A549 (cell line): ENCODE data around the gene MPHOSPH9. TPM values are rescaled to one million over a fixed set of nuclear protein-coding genes. Genes with fewer than 3 reads are reported as not detected.
"Not testable (repeated sequence)": the region's sequence is repeated elsewhere in the genome, so short reads cannot be mapped to it uniquely, and the experiment has no call there.

Experiments used
- ATAC-seq, 2 experiments: fragments of 200-7000 bp in 1 of 2; fragments of >200 bp in 1 of 2; cut with Nextera tagmentation in 1 of 2; cut with Tn5 transposase in 1 of 2; 3 replicates each; pipeline versions ENCODE4 v1.8.0 to v1.9.1; 2018 to 2020; ENCODE audit warnings: mild to moderate bottlenecking in 1 of 2, moderate library complexity in 1 of 2
- CTCF ChIA-PET: fragments of 300-600 bp; sonication (Branson Sonifier 250); formaldehyde crosslinking; extraction: SDS; loops from one replicate; lab custom pipeline; 2021; ENCODE audit warnings: antibody characterized with exemption, inconsistent platforms; lab: Yijun Ruan, JAX
- POLR2A ChIA-PET: fragments of 350-600 bp; formaldehyde crosslinking; extraction: SDS; loops from one replicate; lab custom pipeline; 2021; ENCODE audit warnings: antibody characterized with exemption, inconsistent platforms; lab: Yijun Ruan, JAX
- DNase-seq, 2 experiments: peaks; one replicate each; pipeline versions ENCODE4 v3.0.0 to v3.0.0-alpha.2; 2011 to 2016; ENCODE audit warnings: low read depth in 1 of 2, low spot score in 1 of 2
- FAIRE-seq: peaks from 2 replicates; lab custom pipeline; 2011; peaks lifted over from hg19 to GRCh38; lab: Jason Lieb, UNC
- H3K27ac ChIP-seq, 2 experiments: fragments of >200 bp; sonication (Bioruptor Twin); formaldehyde crosslinking; 3 replicates each; pipeline ENCODE4 v1.5.1; 2016 to 2017
- H3K4me1 ChIP-seq: fragments of >200 bp; sonication (Bioruptor Twin); formaldehyde crosslinking; 3 replicates; pipeline ENCODE4 v1.6.1; 2016
- H3K4me2 ChIP-seq: fragments of >200 bp; sonication (Bioruptor Twin); formaldehyde crosslinking; 3 replicates; pipeline ENCODE4 v1.6.1; 2016
- H3K4me3 ChIP-seq: fragments of >200 bp; sonication (Bioruptor Twin); formaldehyde crosslinking; 3 replicates; pipeline ENCODE4 v1.5.1; 2016
- H3K9me3 ChIP-seq: fragments of >200 bp; sonication (Bioruptor Twin); formaldehyde crosslinking; 3 replicates; pipeline ENCODE4 v1.6.1; 2016
- ATOH8 ChIP-seq: fragments of 250-450 bp; sonication (Bioruptor Pico); IDR thresholded peaks from 2 replicates; pipeline ENCODE4 v1.5.0; 2020; ENCODE audit warnings: low read depth, mild to moderate bottlenecking, moderate library complexity
- BHLHE40 ChIP-seq: IDR thresholded peaks from 2 replicates; pipeline ENCODE4 v1.6.1; 2012; ENCODE audit warnings: low read depth, low read length, inconsistent platforms
- CBX8 ChIP-seq: fragments of 200-600 bp; sonication (generic); IDR thresholded peaks from 2 replicates; pipeline ENCODE4 v1.6.1; 2016
- CEBPB ChIP-seq, 2 experiments: fragments of >200 bp in 1 of 2; sonication (Bioruptor Twin) in 1 of 2; formaldehyde crosslinking in 1 of 2; IDR thresholded peaks; 2 replicates each; pipeline ENCODE4 v1.6.1; 2012 to 2016
- CHD4 ChIP-seq: fragments of 200-600 bp; sonication (generic); IDR thresholded peaks from 2 replicates; pipeline ENCODE4 v1.6.1; 2016; ENCODE audit warnings: antibody characterized with exemption, mild to moderate bottlenecking, borderline replicate concordance
- CTCF ChIP-seq: fragments of >200 bp; sonication (Bioruptor Twin); formaldehyde crosslinking; IDR thresholded peaks from 3 replicates; pipeline ENCODE4 v1.5.1; 2016
- HMGXB4 ChIP-seq: fragments of 250-450 bp; sonication (Bioruptor Pico); IDR thresholded peaks from 2 replicates; pipeline ENCODE4 v1.5.0; 2021; ENCODE audit warnings: mild to moderate bottlenecking, moderate library complexity, borderline replicate concordance
- JUN ChIP-seq, 2 experiments: fragments of >200 bp; sonication (Bioruptor Twin); formaldehyde crosslinking; IDR thresholded peaks; 2 replicates in 1 of 2; 3 replicates in 1 of 2; pipeline ENCODE4 v1.6.1; 2016 to 2017
- KDM1A ChIP-seq: fragments of 200-600 bp; sonication (generic); IDR thresholded peaks from 2 replicates; pipeline ENCODE4 v1.6.1; 2016; ENCODE audit warnings: low read depth, mild to moderate bottlenecking
- KDM5A ChIP-seq: fragments of 200-600 bp; sonication (generic); IDR thresholded peaks from 2 replicates; pipeline ENCODE4 v1.6.1; 2016; ENCODE audit warnings: antibody characterized with exemption, mild to moderate bottlenecking
- NR3C1 ChIP-seq: fragments of >200 bp; sonication (Bioruptor Twin); formaldehyde crosslinking; IDR thresholded peaks from 3 replicates; pipeline ENCODE4 v1.6.1; 2017
- POLR2A ChIP-seq: IDR thresholded peaks from 2 replicates; pipeline ENCODE4 v1.6.1; 2012; ENCODE audit warnings: mild to moderate bottlenecking, low read length
- RAD21 ChIP-seq, 2 experiments: fragments of >200 bp in 1 of 2; sonication (Bioruptor Twin) in 1 of 2; formaldehyde crosslinking in 1 of 2; IDR thresholded peaks in 1 of 2; conservative IDR thresholded peaks in 1 of 2; 2 replicates in 1 of 2; 3 replicates in 1 of 2; pipeline ENCODE4 v1.6.1; 2012 to 2018; ENCODE audit warnings: inconsistent platforms in 1 of 2
- SREBF2 ChIP-seq: fragments of 450-650 bp; IDR thresholded peaks from 2 replicates; pipeline ENCODE4 v1.6.1; 2014; ENCODE audit warnings: mild to moderate bottlenecking, moderate library complexity
- USF2 ChIP-seq: fragments of 450-650 bp; IDR thresholded peaks from 2 replicates; pipeline ENCODE4 v1.6.1; 2014; ENCODE audit warnings: antibody characterized with exemption
- WGBS: methylation state at CpG from one replicate; pipeline ENCODE4 v1.1.6; 2017; ENCODE audit errors: missing lambda C conversion rate; 5-methylcytosine and 5-hydroxymethylcytosine counted together
- polyA plus RNA-seq, 4 experiments: library from polyadenylated mRNA; depleted of rRNA in 3 of 4; stranded (reverse); fragments of >200 nt; fragmentation: RNase III in 1 of 4; extraction: RNeasy Plus Mini Kit Qiagen cat#74134 plus additional on column Dnase treatment in 1 of 4; gene quantifications; 2 replicates in 3 of 4; 3 replicates in 1 of 4; pipeline ENCODE4 v1.2.3, GENCODE V29; 2011 to 2017

The MPHOSPH9 gene
- polyA plus RNA-seq, 2 of the 4 experiments (the other 2 are of a cell fraction) = 31.0 to 74.9 TPM

- H3K27ac ChIP-seq = no peak overlapping the region
- H3K9me3 ChIP-seq = no peaks in the 10 kb centered on the region
- FAIRE-seq (no peak), DNase-seq (no peak), ATAC-seq (no peak; a peak in 1 of 6 replicates)
- ChIA-PET CTCF (interaction anchor here (1.2 kb wide), 1 partner anchor 9 kb away, joined by 4 read pairs; no protein-coding TSS in a partner anchor), POLR2A (interaction anchor here (1.6 kb wide), 1 partner anchor 10 kb away, joined by 14 read pairs; the partner anchor contains the start of genes MPHOSPH9 and MTRFR)
- WGBS = 95% methylated on average over 11 of the region's 11 CpGs
- no peaks in the 10 kb centered on the region for H3K4me1 ChIP-seq
- H3K4me3 ChIP-seq = no peak overlapping the region
- TF ChIP-seq CBX8 (no peak), CTCF (no peak), BHLHE40 (no peak), ATOH8 (CRISPR knock-in tag) (no peak), POLR2A (no peak), JUN (IDR thresholded peaks at IDR 0.05) (no peak), CEBPB (IDR thresholded peaks at IDR 0.05) (no peak), KDM1A (no peak), CHD4 (no peak), RAD21 (conservative IDR thresholded peaks at IDR 0.05 in 1 of 2, IDR thresholded peaks at IDR 0.05 in 1 of 2) (no peak), HMGXB4 (no peak), NR3C1 (no peak), KDM5A (no peak), USF2 (no peak), SREBF2 (no peak)
- H3K4me2 ChIP-seq = no peak overlapping the region
These were observed 9.7 kb downstream of the MPHOSPH9 start for GRCh38 chr12:123223241-123223668.

GRCh38 chr12:123207815-123208214, 25.1 kb downstream of the MPHOSPH9 start:
- FAIRE-seq, ATAC-seq, H3K4me3 ChIP-seq, H3K9me3 ChIP-seq, H3K4me1 ChIP-seq, H3K27ac ChIP-seq, POLR2A ChIA-PET, DNase-seq, H3K4me2 ChIP-seq: not testable (repeated sequence)
- CTCF ChIA-PET = interaction anchor here (0.6 to 0.7 kb wide), 2 partner anchors 191 to 202 kb away, joined by 3 read pairs; no protein-coding TSS in a partner anchor
- WGBS = 94% methylated on average over 7 of the region's 7 CpGs

GRCh38 chr12:123206794-123207193, 26.1 kb downstream of the MPHOSPH9 start:
- not testable (repeated sequence) for DNase-seq, H3K4me2 ChIP-seq, H3K4me3 ChIP-seq, H3K27ac ChIP-seq, H3K4me1 ChIP-seq, FAIRE-seq, H3K9me3 ChIP-seq, ATAC-seq
- ChIA-PET POLR2A (interaction anchor here (0.6 to 1.3 kb wide), 2 partner anchors 10 to 26 kb away, joined by 4 to 7 read pairs; partner anchors contain the start of gene MPHOSPH9), CTCF (interaction anchor here (0.7 to 1.5 kb wide), 2 partner anchors 163 to 180 kb away, joined by 4 read pairs; no protein-coding TSS in a partner anchor)
- 85% methylated on average over 3 of the region's 3 CpGs for WGBS
